ENCODE measurements around the gene AP1S1. TPM values are rescaled to one million over a fixed set of nuclear protein-coding genes. Genes with fewer than 3 reads are reported as not detected.

AP1S1 gene
- total and polyA plus RNA-seq, 9 of the 15 experiments (the other 6 are each of a cell fraction or from before 2014, with no cell fraction given) = 4.4 to 149 (median 89.4) TPM

DNA sequence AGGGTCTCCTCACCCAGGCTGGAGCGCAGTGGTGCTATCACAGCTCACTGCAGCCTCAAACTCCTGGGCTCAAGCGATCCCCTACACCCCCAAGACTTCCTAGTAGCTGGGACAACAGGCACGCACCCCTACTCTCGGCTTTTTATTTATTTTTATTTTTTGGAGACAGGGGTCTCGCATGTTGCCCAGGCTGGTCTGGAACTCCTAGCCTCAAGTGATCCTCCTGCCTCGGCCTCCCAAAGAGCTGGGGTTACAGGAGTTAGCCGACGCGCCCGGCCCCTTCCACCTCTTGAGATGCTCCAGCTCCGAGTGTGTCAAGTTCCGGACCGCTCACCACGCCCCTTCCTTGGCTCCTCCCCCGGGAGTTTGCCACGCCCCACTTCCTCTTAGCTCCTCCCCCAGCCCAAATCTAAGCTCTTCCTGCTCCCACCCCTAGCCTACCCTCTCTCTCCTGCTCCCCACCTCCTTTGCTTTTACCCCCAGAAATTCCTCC is 19.5 kb downstream of the AP1S1 start (continued):
- TF ChIP-seq, protein P1, sequence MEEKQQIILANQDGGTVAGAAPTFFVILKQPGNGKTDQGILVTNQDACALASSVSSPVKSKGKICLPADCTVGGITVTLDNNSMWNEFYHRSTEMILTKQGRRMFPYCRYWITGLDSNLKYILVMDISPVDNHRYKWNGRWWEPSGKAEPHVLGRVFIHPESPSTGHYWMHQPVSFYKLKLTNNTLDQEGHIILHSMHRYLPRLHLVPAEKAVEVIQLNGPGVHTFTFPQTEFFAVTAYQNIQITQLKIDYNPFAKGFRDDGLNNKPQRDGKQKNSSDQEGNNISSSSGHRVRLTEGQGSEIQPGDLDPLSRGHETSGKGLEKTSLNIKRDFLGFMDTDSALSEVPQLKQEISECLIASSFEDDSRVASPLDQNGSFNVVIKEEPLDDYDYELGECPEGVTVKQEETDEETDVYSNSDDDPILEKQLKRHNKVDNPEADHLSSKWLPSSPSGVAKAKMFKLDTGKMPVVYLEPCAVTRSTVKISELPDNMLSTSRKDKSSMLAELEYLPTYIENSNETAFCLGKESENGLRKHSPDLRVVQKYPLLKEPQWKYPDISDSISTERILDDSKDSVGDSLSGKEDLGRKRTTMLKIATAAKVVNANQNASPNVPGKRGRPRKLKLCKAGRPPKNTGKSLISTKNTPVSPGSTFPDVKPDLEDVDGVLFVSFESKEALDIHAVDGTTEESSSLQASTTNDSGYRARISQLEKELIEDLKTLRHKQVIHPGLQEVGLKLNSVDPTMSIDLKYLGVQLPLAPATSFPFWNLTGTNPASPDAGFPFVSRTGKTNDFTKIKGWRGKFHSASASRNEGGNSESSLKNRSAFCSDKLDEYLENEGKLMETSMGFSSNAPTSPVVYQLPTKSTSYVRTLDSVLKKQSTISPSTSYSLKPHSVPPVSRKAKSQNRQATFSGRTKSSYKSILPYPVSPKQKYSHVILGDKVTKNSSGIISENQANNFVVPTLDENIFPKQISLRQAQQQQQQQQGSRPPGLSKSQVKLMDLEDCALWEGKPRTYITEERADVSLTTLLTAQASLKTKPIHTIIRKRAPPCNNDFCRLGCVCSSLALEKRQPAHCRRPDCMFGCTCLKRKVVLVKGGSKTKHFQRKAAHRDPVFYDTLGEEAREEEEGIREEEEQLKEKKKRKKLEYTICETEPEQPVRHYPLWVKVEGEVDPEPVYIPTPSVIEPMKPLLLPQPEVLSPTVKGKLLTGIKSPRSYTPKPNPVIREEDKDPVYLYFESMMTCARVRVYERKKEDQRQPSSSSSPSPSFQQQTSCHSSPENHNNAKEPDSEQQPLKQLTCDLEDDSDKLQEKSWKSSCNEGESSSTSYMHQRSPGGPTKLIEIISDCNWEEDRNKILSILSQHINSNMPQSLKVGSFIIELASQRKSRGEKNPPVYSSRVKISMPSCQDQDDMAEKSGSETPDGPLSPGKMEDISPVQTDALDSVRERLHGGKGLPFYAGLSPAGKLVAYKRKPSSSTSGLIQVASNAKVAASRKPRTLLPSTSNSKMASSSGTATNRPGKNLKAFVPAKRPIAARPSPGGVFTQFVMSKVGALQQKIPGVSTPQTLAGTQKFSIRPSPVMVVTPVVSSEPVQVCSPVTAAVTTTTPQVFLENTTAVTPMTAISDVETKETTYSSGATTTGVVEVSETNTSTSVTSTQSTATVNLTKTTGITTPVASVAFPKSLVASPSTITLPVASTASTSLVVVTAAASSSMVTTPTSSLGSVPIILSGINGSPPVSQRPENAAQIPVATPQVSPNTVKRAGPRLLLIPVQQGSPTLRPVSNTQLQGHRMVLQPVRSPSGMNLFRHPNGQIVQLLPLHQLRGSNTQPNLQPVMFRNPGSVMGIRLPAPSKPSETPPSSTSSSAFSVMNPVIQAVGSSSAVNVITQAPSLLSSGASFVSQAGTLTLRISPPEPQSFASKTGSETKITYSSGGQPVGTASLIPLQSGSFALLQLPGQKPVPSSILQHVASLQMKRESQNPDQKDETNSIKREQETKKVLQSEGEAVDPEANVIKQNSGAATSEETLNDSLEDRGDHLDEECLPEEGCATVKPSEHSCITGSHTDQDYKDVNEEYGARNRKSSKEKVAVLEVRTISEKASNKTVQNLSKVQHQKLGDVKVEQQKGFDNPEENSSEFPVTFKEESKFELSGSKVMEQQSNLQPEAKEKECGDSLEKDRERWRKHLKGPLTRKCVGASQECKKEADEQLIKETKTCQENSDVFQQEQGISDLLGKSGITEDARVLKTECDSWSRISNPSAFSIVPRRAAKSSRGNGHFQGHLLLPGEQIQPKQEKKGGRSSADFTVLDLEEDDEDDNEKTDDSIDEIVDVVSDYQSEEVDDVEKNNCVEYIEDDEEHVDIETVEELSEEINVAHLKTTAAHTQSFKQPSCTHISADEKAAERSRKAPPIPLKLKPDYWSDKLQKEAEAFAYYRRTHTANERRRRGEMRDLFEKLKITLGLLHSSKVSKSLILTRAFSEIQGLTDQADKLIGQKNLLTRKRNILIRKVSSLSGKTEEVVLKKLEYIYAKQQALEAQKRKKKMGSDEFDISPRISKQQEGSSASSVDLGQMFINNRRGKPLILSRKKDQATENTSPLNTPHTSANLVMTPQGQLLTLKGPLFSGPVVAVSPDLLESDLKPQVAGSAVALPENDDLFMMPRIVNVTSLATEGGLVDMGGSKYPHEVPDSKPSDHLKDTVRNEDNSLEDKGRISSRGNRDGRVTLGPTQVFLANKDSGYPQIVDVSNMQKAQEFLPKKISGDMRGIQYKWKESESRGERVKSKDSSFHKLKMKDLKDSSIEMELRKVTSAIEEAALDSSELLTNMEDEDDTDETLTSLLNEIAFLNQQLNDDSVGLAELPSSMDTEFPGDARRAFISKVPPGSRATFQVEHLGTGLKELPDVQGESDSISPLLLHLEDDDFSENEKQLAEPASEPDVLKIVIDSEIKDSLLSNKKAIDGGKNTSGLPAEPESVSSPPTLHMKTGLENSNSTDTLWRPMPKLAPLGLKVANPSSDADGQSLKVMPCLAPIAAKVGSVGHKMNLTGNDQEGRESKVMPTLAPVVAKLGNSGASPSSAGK (IDR thresholded peaks at IDR 0.05) = no peak
- TF ChIP-seq, protein P2, sequence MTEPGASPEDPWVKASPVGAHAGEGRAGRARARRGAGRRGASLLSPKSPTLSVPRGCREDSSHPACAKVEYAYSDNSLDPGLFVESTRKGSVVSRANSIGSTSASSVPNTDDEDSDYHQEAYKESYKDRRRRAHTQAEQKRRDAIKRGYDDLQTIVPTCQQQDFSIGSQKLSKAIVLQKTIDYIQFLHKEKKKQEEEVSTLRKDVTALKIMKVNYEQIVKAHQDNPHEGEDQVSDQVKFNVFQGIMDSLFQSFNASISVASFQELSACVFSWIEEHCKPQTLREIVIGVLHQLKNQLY (CRISPR knock-in tag; conservative IDR thresholded peaks at IDR 0.05) = no peak
- TF ChIP-seq NFRKB (IDR thresholded peaks at IDR 0.05; ENCODE audit: low read depth) = no peak
- TF ChIP-seq STAT5B (CRISPR knock-in tag; IDR thresholded peaks at IDR 0.05) = no peak
- TF ChIP-seq MCM2 (IDR thresholded peaks at IDR 0.05; ENCODE audit: low read depth) = no peak
- no peak for TF ChIP-seq L3MBTL2 (IDR thresholded peaks at IDR 0.05)
- no peak for TF ChIP-seq RBBP5 (IDR thresholded peaks at IDR 0.05; ENCODE audit: borderline replicate concordance, insufficient read depth, low read length, poor library complexity, severe bottlenecking)
- TF ChIP-seq, protein P3, sequence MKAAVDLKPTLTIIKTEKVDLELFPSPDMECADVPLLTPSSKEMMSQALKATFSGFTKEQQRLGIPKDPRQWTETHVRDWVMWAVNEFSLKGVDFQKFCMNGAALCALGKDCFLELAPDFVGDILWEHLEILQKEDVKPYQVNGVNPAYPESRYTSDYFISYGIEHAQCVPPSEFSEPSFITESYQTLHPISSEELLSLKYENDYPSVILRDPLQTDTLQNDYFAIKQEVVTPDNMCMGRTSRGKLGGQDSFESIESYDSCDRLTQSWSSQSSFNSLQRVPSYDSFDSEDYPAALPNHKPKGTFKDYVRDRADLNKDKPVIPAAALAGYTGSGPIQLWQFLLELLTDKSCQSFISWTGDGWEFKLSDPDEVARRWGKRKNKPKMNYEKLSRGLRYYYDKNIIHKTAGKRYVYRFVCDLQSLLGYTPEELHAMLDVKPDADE (conservative IDR thresholded peaks at IDR 0.05; ENCODE audit: control insufficient read depth, low read depth, low read length) = no peak
- no peak for TF ChIP-seq FUS (optimal IDR thresholded peaks at IDR 0.05; ENCODE audit: low read depth, low read length)
- TF ChIP-seq POLR3G (IDR thresholded peaks at IDR 0.05; ENCODE audit: extremely low read depth, insufficient read length, insufficient replicate concordance) = no peak
- TF ChIP-seq, protein P4, sequence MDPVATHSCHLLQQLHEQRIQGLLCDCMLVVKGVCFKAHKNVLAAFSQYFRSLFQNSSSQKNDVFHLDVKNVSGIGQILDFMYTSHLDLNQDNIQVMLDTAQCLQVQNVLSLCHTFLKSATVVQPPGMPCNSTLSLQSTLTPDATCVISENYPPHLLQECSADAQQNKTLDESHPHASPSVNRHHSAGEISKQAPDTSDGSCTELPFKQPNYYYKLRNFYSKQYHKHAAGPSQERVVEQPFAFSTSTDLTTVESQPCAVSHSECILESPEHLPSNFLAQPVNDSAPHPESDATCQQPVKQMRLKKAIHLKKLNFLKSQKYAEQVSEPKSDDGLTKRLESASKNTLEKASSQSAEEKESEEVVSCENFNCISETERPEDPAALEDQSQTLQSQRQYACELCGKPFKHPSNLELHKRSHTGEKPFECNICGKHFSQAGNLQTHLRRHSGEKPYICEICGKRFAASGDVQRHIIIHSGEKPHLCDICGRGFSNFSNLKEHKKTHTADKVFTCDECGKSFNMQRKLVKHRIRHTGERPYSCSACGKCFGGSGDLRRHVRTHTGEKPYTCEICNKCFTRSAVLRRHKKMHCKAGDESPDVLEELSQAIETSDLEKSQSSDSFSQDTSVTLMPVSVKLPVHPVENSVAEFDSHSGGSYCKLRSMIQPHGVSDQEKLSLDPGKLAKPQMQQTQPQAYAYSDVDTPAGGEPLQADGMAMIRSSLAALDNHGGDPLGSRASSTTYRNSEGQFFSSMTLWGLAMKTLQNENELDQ (CRISPR knock-in tag; IDR thresholded peaks at IDR 0.05; ENCODE audit: borderline replicate concordance) = no peak
